H9 (cell line): ENCODE data around the gene RNF145. TPM values are rescaled to one million over a fixed set of nuclear protein-coding genes. Genes with fewer than 3 reads are reported as not detected.
"Not testable (repeated sequence)": the region's sequence is repeated elsewhere in the genome, so short reads cannot be mapped to it uniquely, and the experiment has no call there.

Experiments
- DNase-seq: peaks from one replicate; pipeline ENCODE4 v3.0.0-alpha.2; 2017
- H2AFZ ChIP-seq: one replicate; pipeline ENCODE4 v1.6.1; 2013; ENCODE audit warnings: mild to moderate bottlenecking, low read length, control low read depth, moderate library complexity
- H2AK5ac ChIP-seq: 2 replicates; pipeline ENCODE4 v1.6.1; 2013; ENCODE audit warnings: low read length, control low read depth, mixed read lengths; ENCODE audit not compliant: insufficient read length
- H2BK120ac ChIP-seq: one replicate; pipeline ENCODE4 v1.6.1; 2013; ENCODE audit warnings: low read depth, mild to moderate bottlenecking, low read length, control low read depth, inconsistent platforms; ENCODE audit not compliant: poor library complexity, severe bottlenecking
- H2BK12ac ChIP-seq: 2 replicates; pipeline ENCODE4 v1.6.1; 2013; ENCODE audit warnings: low read length, control low read depth, mixed read lengths, low read depth; ENCODE audit not compliant: insufficient read length
- H2BK15ac ChIP-seq: 2 replicates; pipeline ENCODE4 v1.6.1; 2013; ENCODE audit warnings: low read depth, low read length, control low read depth
- H2BK20ac ChIP-seq: one replicate; pipeline ENCODE4 v1.6.1; 2013; ENCODE audit warnings: low read depth, mild to moderate bottlenecking, low read length, control low read depth, inconsistent platforms; ENCODE audit not compliant: poor library complexity, severe bottlenecking
- H2BK5ac ChIP-seq: 2 replicates; pipeline ENCODE4 v1.6.1; 2013; ENCODE audit warnings: low read length, control low read depth, mixed read lengths; ENCODE audit not compliant: insufficient read length
- H3K14ac ChIP-seq: 2 replicates; pipeline ENCODE4 v1.6.1; 2013; ENCODE audit warnings: low read length, control low read depth; ENCODE audit not compliant: insufficient read depth
- H3K18ac ChIP-seq: 2 replicates; pipeline ENCODE4 v1.6.1; 2013; ENCODE audit warnings: low read depth, mild to moderate bottlenecking, mixed read lengths, low read length, control low read depth; ENCODE audit not compliant: insufficient read length
- H3K23ac ChIP-seq: 2 replicates; pipeline ENCODE4 v1.6.1; 2013; ENCODE audit warnings: low read length, control low read depth, mixed read lengths, low read depth; ENCODE audit not compliant: insufficient read length
- H3K23me2 ChIP-seq: 2 replicates; pipeline ENCODE4 v1.6.1; 2013; ENCODE audit warnings: low read depth, mild to moderate bottlenecking, mixed read lengths, low read length, control low read depth; ENCODE audit not compliant: insufficient read length, poor library complexity, severe bottlenecking
- H3K27ac ChIP-seq: 2 replicates; pipeline ENCODE4 v1.5.1; 2013; ENCODE audit warnings: low read length, control low read depth, mixed read lengths, low read depth; ENCODE audit not compliant: insufficient read length
- H3K27me3 ChIP-seq: 2 replicates; pipeline ENCODE4 v1.6.1; 2013; ENCODE audit warnings: low read length, control low read depth, inconsistent platforms; ENCODE audit not compliant: insufficient read depth
- H3K4ac ChIP-seq: 2 replicates; pipeline ENCODE4 v1.6.1; 2013; ENCODE audit warnings: low read depth, mild to moderate bottlenecking, control low read depth, inconsistent platforms, low read length, moderate library complexity
- H3K4me1 ChIP-seq: 2 replicates; pipeline ENCODE4 v1.6.1; 2013; ENCODE audit warnings: low read length, control low read depth, inconsistent platforms; ENCODE audit not compliant: insufficient read depth
- H3K4me2 ChIP-seq: 2 replicates; pipeline ENCODE4 v1.6.1; 2013; ENCODE audit warnings: low read length, control low read depth, mixed read lengths; ENCODE audit not compliant: insufficient read length, insufficient read depth
- H3K56ac ChIP-seq: 2 replicates; pipeline ENCODE4 v1.6.1; 2013; ENCODE audit warnings: low read depth, mild to moderate bottlenecking, mixed read lengths, low read length, control low read depth; ENCODE audit not compliant: insufficient read length
- H3K79me1 ChIP-seq: 2 replicates; pipeline ENCODE4 v1.6.1; 2013; ENCODE audit warnings: low read depth, mild to moderate bottlenecking, moderate library complexity, low read length, control low read depth, inconsistent platforms; ENCODE audit not compliant: insufficient read depth, poor library complexity, severe bottlenecking
- H3K79me2 ChIP-seq: 2 replicates; pipeline ENCODE4 v1.6.1; 2013; ENCODE audit warnings: low read length, control low read depth, inconsistent platforms; ENCODE audit not compliant: insufficient read depth
- H3K9ac ChIP-seq: 2 replicates; pipeline ENCODE4 v1.6.1; 2013; ENCODE audit warnings: low read length, control low read depth, mixed read lengths; ENCODE audit not compliant: insufficient read length; ENCODE audit errors: extremely low read depth
- H3K9me3 ChIP-seq: one replicate; pipeline ENCODE4 v1.6.1; 2013; ENCODE audit warnings: low read depth, low read length, inconsistent platforms; ENCODE audit not compliant: control insufficient read depth
- H3T11ph ChIP-seq: one replicate; pipeline ENCODE4 v1.6.1; 2013; ENCODE audit warnings: mild to moderate bottlenecking, low read length, control low read depth, inconsistent platforms
- H4K20me1 ChIP-seq: one replicate; pipeline ENCODE4 v1.6.1; 2013; ENCODE audit not compliant: control insufficient read depth, insufficient read length, insufficient read depth
- H4K5ac ChIP-seq: 2 replicates; pipeline ENCODE4 v1.6.1; 2013; ENCODE audit warnings: low read depth, mild to moderate bottlenecking, mixed read lengths, low read length, control low read depth; ENCODE audit not compliant: insufficient read length
- H4K8ac ChIP-seq: replicated peaks from 2 replicates; pipeline ENCODE4 v1.6.1; 2013; ENCODE audit warnings: low read length, control low read depth, mixed read lengths, low read depth; ENCODE audit not compliant: insufficient read length
- H4K91ac ChIP-seq: 2 replicates; pipeline ENCODE4 v1.6.1; 2013; ENCODE audit warnings: low read depth, mild to moderate bottlenecking, moderate library complexity, mixed read lengths, low read length, control low read depth; ENCODE audit not compliant: insufficient read length
- H3K27ac Mint-ChIP-seq, 3 experiments: 2 replicates in 2 of 3; 3 replicates in 1 of 3; pipeline ENCODE4 v1.8.0; 2020 to 2021; ENCODE audit warnings: mixed read lengths in 3 of 3, mild to moderate bottlenecking in 1 of 3, moderate library complexity in 1 of 3
- H3K27me3 Mint-ChIP-seq: 2 replicates; pipeline ENCODE4 v1.8.0; 2021; ENCODE audit warnings: low read depth, mild to moderate bottlenecking, moderate library complexity, mixed read lengths
- H3K36me3 Mint-ChIP-seq, 3 experiments: 2 replicates in 2 of 3; 3 replicates in 1 of 3; pipeline ENCODE4 v1.8.0; 2020 to 2021; ENCODE audit warnings: low read depth in 3 of 3, mixed read lengths in 3 of 3; ENCODE audit not compliant: insufficient read depth in 1 of 3
- H3K4me1 Mint-ChIP-seq, 2 experiments: 2 replicates each; pipeline ENCODE4 v1.8.0; 2020; ENCODE audit warnings: mixed read lengths in 2 of 2
- H3K4me3 Mint-ChIP-seq, 2 experiments: 2 replicates in 1 of 2; 3 replicates in 1 of 2; pipeline ENCODE4 v1.8.0; 2020 to 2021; ENCODE audit warnings: mild to moderate bottlenecking in 2 of 2, mixed read lengths in 2 of 2, moderate library complexity in 1 of 2
- H3K9me3 Mint-ChIP-seq, 2 experiments: 2 replicates in 1 of 2; 3 replicates in 1 of 2; pipeline ENCODE4 v1.8.0; 2020; ENCODE audit warnings: mild to moderate bottlenecking in 2 of 2, mixed read lengths in 2 of 2, moderate library complexity in 1 of 2
- WGBS: extraction: QIAGEN DNeasy Blood & Tissue Kit; methylation state at CpG from one replicate; pipeline ENCODE4 v1.1.7; 2013; ENCODE audit warnings: missing lambda C conversion rate, low lambda C conversion rate, mixed read lengths; ENCODE audit not compliant: insufficient read length; ENCODE audit errors: extremely low coverage; 5-methylcytosine and 5-hydroxymethylcytosine counted together
- total RNA-seq: library from RNA; stranded (reverse); gene quantifications from 2 replicates; pipeline ENCODE4 v1.2.1, GENCODE V29; 2021
- TF ChIP-seq, protein P1 (sequence below): fragments of 200-600 bp; sonication (generic); conservative IDR thresholded peaks from 3 replicates; pipeline ENCODE4 v1.8.0; 2021; ENCODE audit warnings: antibody characterized with exemption, mild to moderate bottlenecking

The RNF145 gene
- total RNA-seq, 1 experiment from 2014 or later = 59.1 TPM

DNA sequence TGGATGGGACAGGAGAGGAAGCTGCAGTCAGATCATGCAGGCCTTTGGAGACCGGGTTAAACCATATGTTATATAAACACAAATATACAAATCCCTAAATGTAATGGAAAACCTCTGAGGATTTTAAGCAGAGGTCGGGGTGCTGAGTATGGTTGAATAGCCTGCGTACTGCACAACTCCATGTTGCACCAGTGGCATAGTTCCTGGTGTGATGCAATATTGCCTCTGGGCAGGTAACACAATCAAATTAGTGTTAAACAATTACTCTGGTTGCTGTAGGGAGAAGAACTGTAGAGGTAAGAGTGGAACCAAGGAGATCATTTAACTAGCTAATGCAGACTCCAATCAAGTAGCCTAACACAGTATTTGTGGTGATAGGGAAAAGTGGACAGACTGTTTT lies 21.3 kb upstream of the RNF145 start:
- Histone ChIP-seq H3K79me2 (no peaks in the 10 kb centered on the region), H3K4me1 (no peaks in the 10 kb centered on the region), H2BK20ac (no peak overlapping the region), H3K4ac (no peak overlapping the region), H4K91ac (no peak overlapping the region), H2AFZ (no peak overlapping the region), H3T11ph (no peak overlapping the region), H2BK120ac (no peak overlapping the region), H3K79me1 (no peaks in the 10 kb centered on the region), H4K20me1 (no peaks in the 10 kb centered on the region), H4K8ac (no peak overlapping the region), H3K14ac (no peak overlapping the region), H2AK5ac (no peak overlapping the region), H3K27me3 (peaks cover 33% of the 10 kb centered on the region; the same call in 1 of the 2 replicates), H3K23ac (no peak overlapping the region), H3K4me2 (no peak overlapping the region), H2BK15ac (no peak overlapping the region), H3K18ac (no peak overlapping the region), H3K56ac (no peak overlapping the region), H3K23me2 (no peaks in the 10 kb centered on the region), H4K5ac (no peak overlapping the region), H2BK5ac (no peak overlapping the region), H3K9ac (no peak overlapping the region), H3K9me3 (no peaks in the 10 kb centered on the region), H2BK12ac (no peak overlapping the region), H3K27ac (no peak overlapping the region)
- Mint-ChIP-seq H3K27me3 (peaks cover 95% of the 10 kb centered on the region), H3K9me3 (peaks cover 0 to 3% of the 10 kb centered on the region in 2 experiments; a peak in 2 of 5 replicates), H3K4me3 (no peak overlapping the region), H3K4me1 (peaks cover 14 to 17% of the 10 kb centered on the region in 2 experiments), H3K27ac (no peak overlapping the region), H3K36me3 (no peaks in the 10 kb centered on the region; a peak in 1 of 7 replicates)
- TF ChIP-seq, protein P1, sequence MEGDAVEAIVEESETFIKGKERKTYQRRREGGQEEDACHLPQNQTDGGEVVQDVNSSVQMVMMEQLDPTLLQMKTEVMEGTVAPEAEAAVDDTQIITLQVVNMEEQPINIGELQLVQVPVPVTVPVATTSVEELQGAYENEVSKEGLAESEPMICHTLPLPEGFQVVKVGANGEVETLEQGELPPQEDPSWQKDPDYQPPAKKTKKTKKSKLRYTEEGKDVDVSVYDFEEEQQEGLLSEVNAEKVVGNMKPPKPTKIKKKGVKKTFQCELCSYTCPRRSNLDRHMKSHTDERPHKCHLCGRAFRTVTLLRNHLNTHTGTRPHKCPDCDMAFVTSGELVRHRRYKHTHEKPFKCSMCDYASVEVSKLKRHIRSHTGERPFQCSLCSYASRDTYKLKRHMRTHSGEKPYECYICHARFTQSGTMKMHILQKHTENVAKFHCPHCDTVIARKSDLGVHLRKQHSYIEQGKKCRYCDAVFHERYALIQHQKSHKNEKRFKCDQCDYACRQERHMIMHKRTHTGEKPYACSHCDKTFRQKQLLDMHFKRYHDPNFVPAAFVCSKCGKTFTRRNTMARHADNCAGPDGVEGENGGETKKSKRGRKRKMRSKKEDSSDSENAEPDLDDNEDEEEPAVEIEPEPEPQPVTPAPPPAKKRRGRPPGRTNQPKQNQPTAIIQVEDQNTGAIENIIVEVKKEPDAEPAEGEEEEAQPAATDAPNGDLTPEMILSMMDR = no peak
- no CpG with 5 or more reads among the region's 3 CpGs for WGBS
- no peak for DNase-seq

DNA sequence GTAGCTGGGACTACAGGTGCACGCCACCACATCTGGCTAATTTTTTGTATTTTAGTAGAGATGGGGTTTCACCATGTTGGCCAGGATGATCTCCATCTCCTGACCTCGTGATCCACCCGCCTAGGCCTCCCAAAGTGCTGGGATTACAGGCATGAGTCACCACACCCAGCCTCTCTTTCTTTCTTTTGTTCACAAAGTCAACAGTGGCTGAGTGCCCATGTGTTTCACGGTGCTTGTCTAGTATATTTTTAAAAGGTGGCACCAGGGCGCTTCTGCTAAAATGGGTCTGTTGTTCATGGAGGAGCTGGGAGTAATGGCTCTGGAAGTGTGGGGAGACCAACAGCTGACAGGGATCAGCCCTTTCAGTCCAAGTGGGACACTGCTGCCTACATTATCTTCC lies 18.7 kb upstream of the RNF145 start:
- not testable (repeated sequence) for H3K4me1 ChIP-seq, H2BK120ac ChIP-seq, H4K20me1 ChIP-seq, H3K4ac ChIP-seq, H3K4me2 ChIP-seq, H2AFZ ChIP-seq, H3K4me3 Mint-ChIP-seq, DNase-seq, H3K36me3 Mint-ChIP-seq, H2BK12ac ChIP-seq, H3K14ac ChIP-seq, H4K5ac ChIP-seq, H2BK5ac ChIP-seq, H3K9ac ChIP-seq, H4K8ac ChIP-seq, H4K91ac ChIP-seq, H3K9me3 ChIP-seq, H3T11ph ChIP-seq, H3K56ac ChIP-seq, H3K27ac Mint-ChIP-seq, H3K79me1 ChIP-seq, H2AK5ac ChIP-seq, H3K79me2 ChIP-seq, H3K23ac ChIP-seq, H3K23me2 ChIP-seq, H2BK15ac ChIP-seq, H3K18ac ChIP-seq, H3K27ac ChIP-seq, H3K9me3 Mint-ChIP-seq, H2BK20ac ChIP-seq
- WGBS = no CpG with 5 or more reads among the region's 5 CpGs
- peaks cover 14 to 17% of the 10 kb centered on the region in 2 experiments for H3K4me1 Mint-ChIP-seq
- peaks cover 97% of the 10 kb centered on the region for H3K27me3 Mint-ChIP-seq
- peaks cover 38% of the 10 kb centered on the region; the same call in 1 of the 2 replicates for H3K27me3 ChIP-seq
